ENCODE data around the gene FKBP1A.
A peak's percentile ranks its signal among the peaks of the same experiment; 100 is the strongest.

FKBP1A gene

DNA sequence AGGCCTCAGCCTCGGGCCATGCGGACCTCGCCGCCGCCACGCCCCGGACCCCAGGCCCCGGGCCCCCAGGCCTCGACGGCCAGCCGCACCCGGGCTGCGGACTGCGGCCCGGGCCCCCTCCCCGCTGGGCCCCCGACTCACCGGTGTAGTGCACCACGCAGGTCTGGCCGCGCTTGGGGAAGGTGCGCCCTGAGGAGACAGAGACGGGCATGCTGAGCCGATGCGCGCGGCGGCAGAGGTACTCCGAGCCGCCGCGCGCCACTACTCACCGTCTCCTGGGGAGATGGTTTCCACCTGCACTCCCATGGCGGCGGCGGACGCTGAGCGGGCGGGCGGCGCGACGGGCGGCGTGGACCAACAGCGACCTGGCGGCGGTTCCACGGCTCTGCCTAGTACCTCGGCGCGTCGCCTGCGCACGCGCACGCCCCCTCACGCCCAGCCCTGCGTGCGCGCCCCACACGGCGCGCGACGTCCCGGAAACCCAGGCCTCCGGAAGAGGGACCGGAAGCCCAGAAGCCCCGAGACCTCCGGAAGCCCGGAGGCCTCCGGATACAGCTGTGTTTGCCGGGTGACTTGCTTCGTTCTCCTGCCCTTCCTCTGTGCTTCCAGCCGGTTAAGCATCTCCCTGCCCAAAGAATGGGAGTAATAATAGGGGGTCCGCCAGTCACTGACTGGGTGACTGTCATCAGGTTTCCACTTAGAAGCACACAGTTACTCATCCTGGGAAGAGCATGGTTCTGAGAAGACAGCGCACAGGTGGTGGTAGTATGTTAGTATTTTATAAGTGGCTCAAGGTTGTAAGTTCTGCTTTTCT, at the start of gene FKBP1A:
Gene FKBP1A, minus strand, starts transcription at position 362 of the 814 bp plus-strand sequence. Its CDS starts 56 bp downstream, at position 306.
- DNase-seq = peak; percentile 94

DNA sequence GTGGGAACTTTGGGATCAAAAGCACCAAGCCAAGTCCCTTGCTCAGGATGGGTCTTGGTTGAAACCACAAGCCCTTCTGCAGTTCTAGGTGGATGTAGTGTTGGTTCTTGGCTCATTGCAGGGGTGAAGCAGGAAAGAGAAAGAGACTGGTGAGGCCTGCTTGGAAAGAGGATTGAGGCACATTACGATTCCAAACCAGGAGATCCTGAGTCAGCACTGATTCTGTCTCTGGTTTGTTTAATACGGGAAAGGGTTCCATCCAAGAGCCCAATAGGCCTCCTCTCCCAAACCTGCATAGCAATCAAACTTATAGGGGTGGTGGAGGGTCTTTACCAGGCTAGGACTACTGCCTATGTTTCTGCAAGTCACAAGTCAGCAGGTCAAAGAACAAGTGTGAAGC, 49.5 kb upstream of the FKBP1A start:
- no peak for DNase-seq

DNA sequence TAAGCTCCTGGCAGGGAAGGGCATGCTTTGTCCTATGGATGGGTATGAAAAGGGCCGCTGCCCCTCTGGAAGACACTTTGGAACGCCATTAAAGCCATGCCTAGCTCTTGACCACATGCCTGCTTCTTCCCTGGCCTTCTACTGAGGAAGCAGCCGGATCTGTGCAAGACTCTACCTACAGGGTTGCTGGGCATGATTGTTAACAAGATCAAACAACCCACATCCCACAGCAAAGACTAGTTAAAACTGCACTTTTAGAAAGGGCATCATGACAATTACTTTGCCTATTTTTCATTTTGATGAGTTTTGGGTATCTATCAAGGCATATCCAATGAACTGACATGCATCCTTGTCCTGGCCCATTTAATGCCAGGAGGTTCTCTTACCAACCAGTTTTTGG, 48.3 kb upstream of the FKBP1A start:
- DNase-seq = no peak

- DNase-seq = peak; percentile 9
Measured at GRCh38 chr20:1440024-1440423, 47.2 kb upstream of the FKBP1A start.

- no peak for DNase-seq
Measured at GRCh38 chr20:1438361-1438760, 45.5 kb upstream of the FKBP1A start.

GRCh38 chr20:1437235-1437904, 44.5 kb upstream of the FKBP1A start:
- DNase-seq = peak; percentile 83

DNA sequence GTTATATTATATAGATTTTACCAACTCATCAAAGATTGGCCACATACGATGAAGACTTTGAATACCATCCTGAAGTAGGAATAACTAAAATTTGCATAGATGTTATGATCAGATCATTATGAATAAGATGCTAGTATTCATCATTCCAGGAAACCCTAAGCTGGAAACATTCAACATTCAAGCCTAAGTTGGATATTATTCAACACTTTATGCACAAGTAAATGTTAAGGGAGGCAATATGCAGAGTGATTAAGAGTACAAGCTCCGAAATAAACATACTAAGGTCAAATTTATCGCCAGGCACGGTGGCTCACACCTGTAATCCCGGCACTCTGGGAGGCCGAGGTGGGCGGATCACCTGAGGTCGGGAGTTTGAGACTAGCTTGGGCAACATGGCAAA, 43.4 kb upstream of the FKBP1A start:
- no peak for DNase-seq

- DNase-seq = no peak
Measured at GRCh38 chr20:1435337-1435699, 42.5 kb upstream of the FKBP1A start.

GRCh38 chr20:1434571-1435336, 41.9 kb upstream of the FKBP1A start:
- DNase-seq = peak; percentile 82

- no peak for DNase-seq
Measured at GRCh38 chr20:1431158-1431557, 38.3 kb upstream of the FKBP1A start.

DNA sequence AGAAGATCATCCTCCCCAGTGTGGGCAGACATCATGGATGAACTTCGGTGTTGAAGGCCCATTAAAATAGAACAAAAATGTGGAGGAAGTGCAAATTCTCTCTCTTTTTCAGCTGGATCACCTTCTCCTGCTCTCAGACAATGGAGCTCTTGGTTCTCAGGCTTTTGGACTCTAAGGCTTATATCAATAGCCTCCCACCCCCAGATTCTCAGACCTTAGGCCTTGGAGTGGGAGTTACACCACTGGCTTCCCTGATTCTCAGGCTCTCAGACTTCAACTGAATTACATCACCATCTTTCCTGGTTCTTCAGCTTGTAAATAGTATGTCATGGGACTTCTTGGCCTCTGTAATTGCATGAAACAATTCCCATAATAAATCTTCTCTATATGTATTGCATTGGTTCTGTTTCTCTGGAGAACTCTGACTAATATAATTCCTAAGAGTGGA, 37.2 kb upstream of the FKBP1A start:
- no peak for DNase-seq

- no peak for DNase-seq
Measured at GRCh38 chr20:1429143-1429728, 36.4 kb upstream of the FKBP1A start.

DNA sequence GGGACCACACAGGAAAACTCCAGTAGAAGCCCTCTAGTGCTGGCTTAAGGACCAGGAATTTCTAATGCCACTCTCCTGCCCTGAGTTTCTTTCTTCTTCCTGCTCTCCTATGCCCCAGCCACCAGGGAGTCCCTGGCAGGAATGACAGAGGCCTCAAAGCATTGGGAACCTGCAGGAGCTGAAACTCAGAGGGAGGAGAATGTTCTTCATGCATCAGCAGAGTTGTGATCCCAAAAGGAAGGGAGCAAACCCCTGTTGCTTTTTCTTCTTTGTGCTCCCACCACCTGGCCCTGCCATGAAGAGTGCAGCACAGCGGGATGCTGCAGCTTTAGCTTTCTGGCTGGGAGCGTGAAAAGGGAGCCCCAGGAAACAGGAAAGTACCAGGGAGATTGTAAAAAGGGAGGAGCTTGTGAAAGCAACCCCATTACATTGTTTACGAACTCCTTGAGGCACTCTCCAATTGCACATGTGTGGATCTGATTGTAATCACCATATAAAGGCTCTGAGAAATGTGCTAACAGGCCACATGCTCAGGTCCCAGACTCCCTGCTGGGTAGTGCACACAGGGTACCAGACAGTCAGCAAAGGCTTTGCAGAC, 34.7 kb upstream of the FKBP1A start:
- no peak for DNase-seq

DNA sequence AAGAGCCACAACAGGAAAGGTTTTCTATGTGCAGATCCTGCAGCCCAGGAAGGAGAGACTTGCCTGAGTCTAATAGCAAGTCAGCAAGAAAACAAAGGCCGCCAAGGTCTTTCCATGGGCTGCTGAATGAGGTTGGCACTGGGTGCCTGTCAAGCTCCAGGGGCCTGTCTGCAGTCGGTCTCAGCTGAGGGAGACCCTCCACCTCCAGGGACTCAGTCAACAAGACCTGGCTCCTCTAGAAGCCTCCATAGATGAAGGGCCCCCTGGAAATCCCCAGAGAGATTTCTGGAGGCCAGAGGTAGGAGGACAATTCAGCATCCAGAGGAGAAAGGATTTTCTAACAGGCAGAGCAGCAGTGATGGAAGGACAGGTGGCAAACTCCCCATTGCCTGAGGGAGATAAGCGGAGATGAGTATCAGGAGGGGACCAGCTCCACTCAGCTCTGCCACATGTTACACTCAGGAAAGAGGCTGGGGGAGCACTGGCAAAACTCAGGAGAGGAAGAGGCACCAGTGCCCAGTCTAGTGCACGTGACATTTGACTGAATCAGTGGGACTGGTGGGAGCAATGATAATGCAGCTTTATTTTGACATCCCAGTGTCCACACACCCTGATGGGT, 33.5 kb upstream of the FKBP1A start:
- no peak for DNase-seq

DNA sequence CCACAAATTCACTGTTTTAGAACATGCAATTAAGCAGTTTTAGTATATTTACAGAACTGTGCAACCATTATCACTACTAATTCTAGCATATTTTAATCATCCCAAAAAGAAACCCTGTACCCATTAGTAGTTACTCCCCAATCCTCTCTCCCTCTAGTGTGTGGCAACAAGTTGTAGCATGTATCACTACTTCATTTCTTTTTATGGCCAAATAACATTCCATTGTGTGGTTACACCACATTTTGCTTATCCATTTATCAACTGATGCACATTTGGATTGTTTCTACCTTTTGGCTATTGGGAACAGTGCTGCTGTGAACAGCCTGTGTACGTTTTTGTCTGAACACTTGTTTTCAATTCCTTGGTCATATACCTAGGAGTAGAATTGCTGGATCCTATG, 31.5 kb upstream of the FKBP1A start:
- no peak for DNase-seq

- DNase-seq = peak; percentile 30
Measured at GRCh38 chr20:1423625-1424106, 30.8 kb upstream of the FKBP1A start.

DNA sequence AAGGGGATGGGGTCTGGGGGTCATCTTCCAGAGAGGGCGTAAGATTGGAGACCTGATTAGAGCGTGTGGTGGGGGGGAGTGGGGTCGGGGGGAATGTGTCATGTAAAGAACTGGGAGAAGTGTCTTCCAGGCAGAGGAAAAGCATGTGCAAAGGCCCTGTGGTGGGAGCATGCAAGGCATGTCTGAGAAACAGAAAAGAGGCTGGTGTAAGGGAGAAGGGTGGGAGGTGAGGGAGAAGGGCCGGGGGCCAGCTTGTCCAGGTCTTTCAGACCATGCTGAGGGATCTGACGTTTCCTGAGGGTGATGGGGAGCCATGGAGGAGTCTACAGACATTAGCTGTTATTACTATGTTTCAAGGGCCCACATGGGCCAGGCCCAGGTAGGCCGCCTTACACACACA, 30.4 kb upstream of the FKBP1A start:
- no peak for DNase-seq

- DNase-seq = no peak
Measured at GRCh38 chr20:1422753-1423152, 29.9 kb upstream of the FKBP1A start.

DNA sequence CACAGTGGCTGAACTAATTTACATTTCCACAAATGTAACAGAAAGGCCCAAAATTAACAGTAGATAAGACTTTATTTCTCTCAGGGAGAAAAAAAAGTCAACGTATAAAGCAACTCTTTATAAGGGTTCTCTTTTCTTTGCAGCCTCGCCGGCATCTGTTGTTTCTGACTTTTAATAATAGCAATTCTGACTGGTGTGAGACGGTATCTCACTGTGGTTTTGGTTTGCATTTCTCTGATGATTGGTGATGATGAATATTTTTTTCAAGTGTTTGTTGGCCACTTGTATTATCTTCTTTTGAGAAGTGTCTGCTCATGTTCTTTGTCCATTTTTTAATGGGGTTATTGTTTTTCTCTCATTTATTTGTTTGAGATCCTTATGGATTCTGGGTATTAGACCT, 27.2 kb upstream of the FKBP1A start:
- no peak for DNase-seq

- DNase-seq = no peak
Measured at GRCh38 chr20:1418350-1418749, 25.5 kb upstream of the FKBP1A start.

GRCh38 chr20:1417790-1418189, 24.9 kb upstream of the FKBP1A start:
- no peak for DNase-seq

- no peak for DNase-seq
Measured at GRCh38 chr20:1417273-1417672, 24.4 kb upstream of the FKBP1A start.
